ENCODE data around the gene BLVRA.
"Not testable (repeated sequence)": the region's sequence is repeated elsewhere in the genome, so short reads cannot be mapped to it uniquely, and the experiment has no call there.

The BLVRA gene

GRCh38 chr7:43769791-43770465, 11.4 kb downstream of the BLVRA start:
- DNase-seq, result no peak

- DNase-seq, result no peak
Observed at GRCh38 chr7:43771128-43771527, 12.6 kb downstream of the BLVRA start.

- DNase-seq, result no peak
Observed at GRCh38 chr7:43771573-43771972, 13.1 kb downstream of the BLVRA start.

- not testable (repeated sequence) for DNase-seq
Observed at GRCh38 chr7:43773268-43773667, 14.8 kb downstream of the BLVRA start.

GRCh38 chr7:43775255-43775654, 16.8 kb downstream of the BLVRA start:
- DNase-seq, result not testable (repeated sequence)

- DNase-seq, result not testable (repeated sequence)
Observed at GRCh38 chr7:43778293-43779044, 20.0 kb downstream of the BLVRA start.

- peak; percentile 8 for DNase-seq
Observed at GRCh38 chr7:43779045-43779812, 20.7 kb downstream of the BLVRA start.

- no peak for DNase-seq
Observed at GRCh38 chr7:43781726-43782607, 23.5 kb downstream of the BLVRA start.

GRCh38 chr7:43782768-43783555, 24.5 kb downstream of the BLVRA start:
- no peak for DNase-seq

- DNase-seq, result no peak
Observed at GRCh38 chr7:43784030-43784584, 25.6 kb downstream of the BLVRA start.

- DNase-seq, result not testable (repeated sequence)
Observed at GRCh38 chr7:43784585-43785087, 26.2 kb downstream of the BLVRA start.

- DNase-seq, result no peak
Observed at GRCh38 chr7:43785420-43785819, 26.9 kb downstream of the BLVRA start.

GRCh38 chr7:43787771-43788170, 29.3 kb downstream of the BLVRA start:
- no peak for DNase-seq

GRCh38 chr7:43790006-43790405, 31.5 kb downstream of the BLVRA start:
- DNase-seq, result no peak

GRCh38 chr7:43790834-43791233, 32.4 kb downstream of the BLVRA start:
- DNase-seq, result no peak

GRCh38 chr7:43791665-43792064, 33.2 kb downstream of the BLVRA start:
- no peak for DNase-seq

- DNase-seq, result no peak
Observed at GRCh38 chr7:43792471-43793150, 34.1 kb downstream of the BLVRA start.

- no peak for DNase-seq
Observed at GRCh38 chr7:43799605-43800004, 41.1 kb downstream of the BLVRA start.

- no peak for DNase-seq
Observed at GRCh38 chr7:43803865-43804264, 45.4 kb downstream of the BLVRA start.

- no peak for DNase-seq
Observed at GRCh38 chr7:43808410-43808809, 49.9 kb downstream of the BLVRA start.
